Endothelial cell of umbilical vein (primary cell): ENCODE data around the gene GLI3. TPM values are rescaled to one million over a fixed set of nuclear protein-coding genes. Genes with fewer than 3 reads are reported as not detected.

Experiments used
- BruUV-seq: library from RNA; stranded (reverse); fragments of 400-500 nt; replicated peaks from 2 replicates; lab custom pipeline; 2021; lab: Mats Ljungman, UMichigan
- CTCF ChIA-PET: fragments of 300-600, 350-600 bp; sonication (Branson Sonifier 250); formaldehyde crosslinking; loops from one replicate; lab custom pipeline; 2021; ENCODE audit warnings: antibody characterized with exemption, inconsistent platforms; lab: Charles Lee
- POLR2A ChIA-PET: fragments of 300-600, 350-600 bp; sonication (Branson Sonifier 250); formaldehyde crosslinking; loops from one replicate; lab custom pipeline; 2021; ENCODE audit warnings: antibody characterized with exemption, inconsistent platforms; lab: Charles Lee
- DNase-seq: peaks from one replicate; pipeline ENCODE4 v3.0.0-alpha.2; 2011; ENCODE audit warnings: low read depth, low spot score
- FAIRE-seq: peaks from 2 replicates; lab custom pipeline; 2011; peaks lifted over from hg19 to GRCh38; lab: Jason Lieb, UNC
- H2AFZ ChIP-seq: 2 replicates; pipeline ENCODE4 v1.6.0; 2012; ENCODE audit warnings: low read depth, low read length, control low read depth, inconsistent platforms
- H3K27ac ChIP-seq: 2 replicates; pipeline ENCODE4 v1.5.1; 2011; ENCODE audit warnings: low read depth, mild to moderate bottlenecking, control low read depth, low read length, moderate library complexity; ENCODE audit not compliant: insufficient read depth
- H3K27me3 ChIP-seq, 2 experiments: 2 replicates each; pipeline versions ENCODE4 v1.6.0 to v1.6.1; 2011; ENCODE audit warnings: low read length in 2 of 2, mixed read lengths in 1 of 2; ENCODE audit not compliant: control insufficient read depth in 2 of 2, insufficient read depth in 2 of 2
- H3K36me3 ChIP-seq, 2 experiments: 2 replicates in 1 of 2; 3 replicates in 1 of 2; pipeline ENCODE4 v1.5.1; 2011; ENCODE audit warnings: low read length in 2 of 2, mild to moderate bottlenecking in 1 of 2, moderate library complexity in 1 of 2; ENCODE audit not compliant: control insufficient read depth in 2 of 2, insufficient read depth in 2 of 2; ENCODE audit errors: extremely low read depth in 1 of 2
- H3K4me1 ChIP-seq: 3 replicates; pipeline ENCODE4 v1.5.1; 2011; ENCODE audit warnings: mild to moderate bottlenecking, low read length; ENCODE audit not compliant: control insufficient read depth, insufficient read depth; ENCODE audit errors: extremely low read depth
- H3K4me2 ChIP-seq: 2 replicates; pipeline ENCODE4 v1.6.1; 2011; ENCODE audit warnings: low read length, control low read depth, mixed read lengths; ENCODE audit not compliant: insufficient read depth
- H3K4me3 ChIP-seq, 3 experiments: fragments of 200-600 bp in 1 of 3; sonication (generic), shearing (Covaris generic) in 1 of 3; replicated peaks in 1 of 3; 2 replicates each; pipeline ENCODE4 v1.5.1; 2011 to 2016; ENCODE audit warnings: control low read depth in 3 of 3, low read length in 3 of 3, mild to moderate bottlenecking in 2 of 3, inconsistent platforms in 1 of 3, low read depth in 1 of 3, moderate library complexity in 1 of 3; ENCODE audit not compliant: insufficient read depth in 1 of 3
- H3K79me2 ChIP-seq: 2 replicates; pipeline ENCODE4 v1.6.0; 2012; ENCODE audit warnings: low read length, inconsistent platforms; ENCODE audit not compliant: control insufficient read depth, insufficient read depth
- H3K9ac ChIP-seq: replicated peaks from 2 replicates; pipeline ENCODE3; 2011; ENCODE audit warnings: low read length, control low read depth; ENCODE audit not compliant: insufficient read depth; ENCODE audit errors: extremely low read depth
- H3K9me1 ChIP-seq: replicated peaks from 3 replicates; pipeline ENCODE4 v1.6.0; 2011; ENCODE audit warnings: mild to moderate bottlenecking, low read length; ENCODE audit not compliant: control insufficient read depth, insufficient read depth; ENCODE audit errors: extremely low read depth
- H3K9me3 ChIP-seq: replicated peaks from 2 replicates; pipeline ENCODE4 v1.5.1; 2012; ENCODE audit warnings: low read length, inconsistent platforms; ENCODE audit not compliant: control insufficient read depth, insufficient read depth
- H4K20me1 ChIP-seq: replicated peaks from 2 replicates; pipeline ENCODE3; 2011; ENCODE audit warnings: mild to moderate bottlenecking, low read length; ENCODE audit not compliant: control insufficient read depth, insufficient read depth; ENCODE audit errors: extremely low read depth
- CTCF ChIP-seq, 2 donors: IDR thresholded peaks; 1 replicate in 1 of 2; 2 replicates in 1 of 2; pipeline ENCODE4 v1.5.1; 2011; ENCODE audit warnings: low read length in 2 of 2, mild to moderate bottlenecking in 2 of 2, moderate library complexity in 2 of 2, control low read depth in 1 of 2, inconsistent platforms in 1 of 2, low read depth in 1 of 2; ENCODE audit not compliant: insufficient read depth in 1 of 2; ENCODE audit errors: extremely low read depth in 1 of 2
- EZH2 ChIP-seq: IDR thresholded peaks from 2 replicates; pipeline ENCODE4 v1.6.1; 2012; ENCODE audit warnings: borderline replicate concordance, low read depth, mild to moderate bottlenecking, moderate library complexity, low read length, inconsistent platforms; ENCODE audit not compliant: severe bottlenecking
- FOS ChIP-seq: IDR thresholded peaks from 2 replicates; pipeline ENCODE4 v1.6.1; 2011; ENCODE audit warnings: mild to moderate bottlenecking, low read length, moderate library complexity, borderline replicate concordance; ENCODE audit not compliant: insufficient read depth
- GATA2 ChIP-seq: IDR thresholded peaks from 2 replicates; pipeline ENCODE4 v1.7.0; 2011; ENCODE audit warnings: low read depth, mild to moderate bottlenecking, moderate library complexity, mixed read lengths, low read length; ENCODE audit not compliant: insufficient read length, insufficient read depth
- JUN ChIP-seq: IDR thresholded peaks from 2 replicates; pipeline ENCODE4 v1.6.1; 2011; ENCODE audit warnings: borderline replicate concordance, low read depth; ENCODE audit not compliant: insufficient read length, insufficient read depth
- MAX ChIP-seq: IDR thresholded peaks from 2 replicates; pipeline ENCODE4 v1.6.1; 2011; ENCODE audit not compliant: insufficient read depth, insufficient read length
- MYC ChIP-seq: IDR thresholded peaks from one replicate; pipeline ENCODE4 v1.6.1; 2011; ENCODE audit warnings: mild to moderate bottlenecking, low read depth, low read length
- POLR2A ChIP-seq: IDR thresholded peaks from 2 replicates; pipeline ENCODE4 v1.6.1; 2012; ENCODE audit warnings: low read depth, mild to moderate bottlenecking, control low read depth, low read length
- POLR2AphosphoS5 ChIP-seq: IDR thresholded peaks from 2 replicates; pipeline ENCODE4 v1.6.1; 2012; ENCODE audit warnings: low read depth, mild to moderate bottlenecking, control low read depth, low read length, moderate library complexity; ENCODE audit not compliant: insufficient read depth
- dilution Hi-C: fragments of 300-500 bp; cut with MboI; formaldehyde crosslinking; loops from one replicate; pipeline ENCODE4 v1.15.0; 2019; ENCODE audit warnings: low sequenced_read_pairs; ENCODE audit not compliant: extremely low pct_ligation_motif_present
- intact Hi-C: fragments of 100-400 bp; cut with micrococcal nuclease; formaldehyde crosslinking; loops from one replicate; pipeline ENCODE4 v1.10.0; 2022
- polyA plus RNA-seq, 4 experiments: library from polyadenylated mRNA; depleted of rRNA in 3 of 4; stranded (reverse) in 3 of 4; unstranded in 1 of 4; fragments of >200 nt; gene quantifications; 2 replicates each; pipeline versions ENCODE4 v1.2.1 to v1.2.3, GENCODE V29; 2011 to 2012; ENCODE audit warnings: missing spikeins in 1 of 4
- total RNA-seq: library from RNA; stranded (reverse); gene quantifications from 2 replicates; pipeline ENCODE4 v1.2.3, GENCODE V29; 2021

The GLI3 gene
- total and polyA plus RNA-seq, 2 donors (not counting 3 experiments of a cell fraction or from before 2014, with no cell fraction given), result 6.0 to 24.9 TPM

GRCh38 chr7:42208572-42208971 is 28.4 kb downstream of the GLI3 start:
- ChIA-PET CTCF (no interaction called here), POLR2A (no interaction called here)

More at GRCh38 chr7:42208572-42208971, 28.4 kb downstream of the GLI3 start:
- dilution Hi-C loops, result no loop called here
- no peak overlapping the region for H3K4me2 ChIP-seq
- TF ChIP-seq EZH2 (no peak), JUN (no peak), CTCF (IDR thresholded peaks at IDR 0.05; ENCODE audit: extremely low read depth in 1 of 2, insufficient read depth in 1 of 2, low read depth in 1 of 2, low read length in 2 of 2) (no peak), POLR2A (no peak), FOS (no peak), MAX (no peak), MYC (no peak), POLR2AphosphoS5 (no peak), GATA2 (no peak)
- H3K36me3 ChIP-seq, result no peaks in the 10 kb centered on the region
- no TSS peak for BruUV-seq
- no peak overlapping the region for H3K9ac ChIP-seq
- H3K4me1 ChIP-seq, result no peaks in the 10 kb centered on the region
- DNase-seq (no peak), FAIRE-seq (no peak)
- H3K27ac ChIP-seq, result no peak overlapping the region
- no peaks in the 10 kb centered on the region for H3K9me3 ChIP-seq
- intact Hi-C loops, result no loop called here
- no peaks in the 10 kb centered on the region for H3K9me1 ChIP-seq
- no peak overlapping the region for H2AFZ ChIP-seq
- H3K27me3 ChIP-seq, result no peaks in the 10 kb centered on the region
- H3K79me2 ChIP-seq, result no peaks in the 10 kb centered on the region
- no peak overlapping the region for H3K4me3 ChIP-seq
- H4K20me1 ChIP-seq, result no peaks in the 10 kb centered on the region
